NOMO-1 (cell line): ENCODE measurements around the gene MSI2.
A peak's percentile ranks its signal among the peaks of the same experiment; 100 is the strongest.

Experiments
- DNase-seq, 2 experiments: peaks; one replicate each; lab custom pipeline; 2025; ENCODE audit not compliant: unreplicated experiment in 2 of 2; lab: John Stamatoyannopoulos, UW

Gene MSI2

GRCh38 chr17:57363580-57363979 is 107.3 kb downstream of the MSI2 start:
- no peak for DNase-seq

GRCh38 chr17:57363998-57364643 is 107.8 kb downstream of the MSI2 start:
- DNase-seq, result no peak

- no peak for DNase-seq
These were observed 109.1 kb downstream of the MSI2 start for GRCh38 chr17:57365420-57365819.

- no peak for DNase-seq
These were observed 109.8 kb downstream of the MSI2 start for GRCh38 chr17:57366177-57366557.

DNA sequence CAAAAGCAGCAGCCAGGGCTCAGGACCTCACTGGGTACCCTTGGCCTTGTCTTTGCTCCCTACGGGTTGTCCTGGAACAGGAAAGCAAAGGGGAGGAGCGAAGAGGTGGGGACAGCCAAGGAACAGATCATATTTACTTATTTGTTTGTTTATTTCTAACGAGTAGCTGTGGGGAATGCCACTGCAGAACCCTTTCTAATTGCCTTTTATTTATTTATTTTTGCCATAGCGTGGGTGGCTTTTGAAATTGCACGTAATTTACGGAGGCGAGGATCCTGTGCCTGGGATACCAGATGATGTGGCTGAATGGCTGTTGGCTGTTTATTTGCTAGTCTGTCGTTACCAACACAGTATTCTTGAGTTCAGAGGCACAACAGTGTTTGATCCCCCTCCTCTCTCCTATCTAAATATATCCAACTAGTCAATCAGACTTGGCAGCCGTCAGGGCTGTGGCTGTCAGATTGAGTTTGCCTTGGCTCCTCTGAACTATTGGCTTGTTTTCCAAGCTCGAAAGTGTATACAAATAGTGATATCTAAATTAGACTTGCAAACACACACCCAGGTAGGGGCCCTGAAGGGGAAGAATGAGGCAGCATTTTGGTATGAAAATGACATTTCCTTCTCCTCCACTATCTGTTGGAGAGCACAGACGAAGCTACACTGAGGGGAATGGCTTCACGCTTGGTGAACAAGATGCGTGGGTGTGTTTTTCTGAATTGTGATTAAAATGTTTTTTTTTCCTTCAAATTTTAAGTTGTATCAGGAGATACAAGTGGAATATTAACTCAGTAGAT is 110.4 kb downstream of the MSI2 start:
- DNase-seq, result no peak

- no peak for DNase-seq
These were observed 112.5 kb downstream of the MSI2 start for GRCh38 chr17:57368637-57369336.

GRCh38 chr17:57369509-57369945 is 113.2 kb downstream of the MSI2 start:
- DNase-seq, result no peak

DNA sequence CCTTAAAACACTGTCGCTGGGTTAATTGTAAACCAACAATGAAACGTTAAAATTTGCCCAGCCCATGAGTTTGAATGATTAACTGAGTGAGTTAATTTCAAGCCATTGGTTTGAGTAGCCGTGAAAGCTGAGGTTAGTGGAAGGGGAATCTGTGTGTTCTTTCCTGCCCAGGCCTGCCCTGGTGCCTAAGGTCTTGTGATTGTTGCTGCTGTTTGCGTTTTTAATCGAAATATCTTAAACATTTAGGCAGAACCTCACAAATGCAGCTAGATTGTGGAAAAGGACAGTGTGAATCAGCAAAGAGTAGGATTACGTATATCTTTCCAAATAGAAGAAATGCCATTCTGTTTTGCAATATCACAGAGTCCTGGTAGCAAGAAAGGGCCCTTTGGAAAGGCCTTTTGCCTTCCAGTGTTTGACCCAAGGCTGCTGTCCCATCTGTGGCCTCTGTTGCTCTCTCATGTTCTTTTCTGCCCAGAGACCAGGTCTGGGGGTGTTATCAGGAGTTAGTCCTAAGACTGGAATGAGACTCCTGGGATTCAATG is 113.8 kb downstream of the MSI2 start:
- peak in 1 of 2 experiments; percentile 15 for DNase-seq

- no peak for DNase-seq
These were observed 114.3 kb downstream of the MSI2 start for GRCh38 chr17:57370619-57371018.

DNA sequence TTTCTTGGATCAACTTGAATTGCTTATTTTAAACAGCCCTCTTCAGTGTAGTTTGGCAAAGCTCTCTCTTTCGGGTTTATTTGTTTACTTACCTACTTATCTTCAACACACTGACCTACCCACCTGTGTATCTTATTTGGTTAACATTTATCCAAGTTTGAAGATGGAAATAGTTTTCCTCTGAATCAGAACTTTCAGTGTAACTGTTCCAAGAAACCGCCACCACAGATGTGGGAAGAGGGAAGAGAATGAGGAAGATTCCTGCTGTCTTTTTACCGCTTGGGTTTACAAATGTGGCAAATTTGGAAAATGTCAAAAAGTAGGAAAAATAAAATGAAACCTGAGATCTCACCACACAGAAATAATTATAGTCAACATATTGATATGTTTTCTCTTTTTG is 115.8 kb downstream of the MSI2 start:
- DNase-seq, result no peak

- no peak for DNase-seq
These were observed 116.7 kb downstream of the MSI2 start for GRCh38 chr17:57373048-57373447.

DNA sequence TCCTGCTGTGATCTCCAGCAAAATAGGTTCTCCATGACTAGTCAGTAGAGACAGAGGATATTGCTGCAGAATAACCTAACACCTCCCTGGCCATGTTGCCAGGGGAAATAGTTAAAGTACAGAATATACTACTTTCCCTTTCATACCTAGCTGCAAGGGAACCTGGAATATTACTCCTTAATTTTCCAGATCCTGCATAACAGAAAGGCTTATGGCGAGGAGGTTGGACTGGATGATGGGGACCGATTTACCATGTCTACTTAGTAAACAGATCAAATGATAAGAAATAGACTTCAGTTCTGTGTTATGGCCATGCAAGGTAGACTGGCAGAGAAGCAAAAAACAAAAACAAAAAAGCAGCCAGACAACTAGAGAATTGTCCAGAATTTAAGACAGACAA is 117.4 kb downstream of the MSI2 start:
- no peak for DNase-seq

GRCh38 chr17:57375040-57375769 is 118.9 kb downstream of the MSI2 start:
- DNase-seq, result no peak

DNA sequence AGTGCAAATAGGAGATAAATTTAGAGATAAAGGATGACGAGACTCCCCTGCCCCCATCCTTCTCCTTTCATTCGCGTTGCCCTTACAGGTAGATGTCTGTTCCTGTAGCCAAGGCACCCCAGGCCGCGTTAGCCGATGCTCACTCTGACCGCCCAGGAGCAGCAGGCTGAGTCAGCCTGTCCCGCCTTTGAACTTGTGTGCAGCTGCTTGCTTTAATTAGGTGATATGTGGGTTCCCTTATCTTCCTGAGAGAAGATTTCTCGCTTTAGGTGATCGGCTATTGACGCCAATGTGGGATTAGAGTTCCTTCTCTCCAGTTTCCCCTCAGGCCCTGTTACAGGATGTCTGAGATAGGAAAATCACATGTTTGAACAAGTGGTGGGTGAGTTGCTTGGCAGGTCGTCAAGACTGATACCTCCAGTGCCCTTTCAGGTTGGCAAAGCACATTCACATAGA is 119.5 kb downstream of the MSI2 start:
- DNase-seq, result no peak

- DNase-seq, result no peak
These were observed 120.8 kb downstream of the MSI2 start for GRCh38 chr17:57377094-57377493.

DNA sequence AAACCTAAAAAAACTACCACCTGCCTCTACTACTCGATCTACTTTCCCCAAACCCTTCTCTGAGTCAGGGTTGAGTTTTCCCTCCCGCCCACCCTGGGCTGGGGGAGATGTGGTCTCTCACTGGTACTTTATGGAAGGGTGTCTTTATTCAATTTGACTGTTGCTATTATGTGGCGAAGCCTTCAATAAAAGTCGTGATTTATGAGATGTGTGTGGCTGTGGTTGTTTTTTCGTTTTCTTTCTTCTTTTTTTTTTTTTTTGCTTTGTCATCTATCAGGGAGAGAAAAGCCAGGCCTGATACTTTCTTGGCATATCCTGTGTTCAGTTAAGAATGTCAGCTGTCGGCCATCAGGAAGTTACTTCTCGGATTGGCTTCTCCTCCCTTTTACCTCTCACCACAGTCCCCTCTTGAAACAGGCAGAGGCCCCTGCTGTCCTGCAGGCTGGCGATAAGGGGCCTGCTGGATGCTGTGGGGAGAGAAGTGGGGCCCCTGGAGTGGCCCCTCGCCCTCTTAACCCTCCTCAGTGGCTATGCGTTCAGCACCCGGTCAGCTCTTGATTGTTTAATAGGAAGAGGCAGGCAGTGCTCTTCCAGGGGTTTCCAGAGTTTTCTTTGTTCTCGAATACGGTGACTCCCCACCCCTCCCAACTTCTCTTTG is 123.0 kb downstream of the MSI2 start:
- DNase-seq, result peak; percentile 39 to 72

GRCh38 chr17:57379895-57380434 is 123.6 kb downstream of the MSI2 start:
- no peak for DNase-seq

- DNase-seq, result no peak
These were observed 125.2 kb downstream of the MSI2 start for GRCh38 chr17:57381498-57381897.

GRCh38 chr17:57384219-57384618 is 127.9 kb downstream of the MSI2 start:
- no peak for DNase-seq

GRCh38 chr17:57385975-57386374 is 129.7 kb downstream of the MSI2 start:
- no peak for DNase-seq
